GM23338 (cell line): Measurements from ENCODE around the gene RCL1. TPM values are rescaled to one million over a fixed set of nuclear protein-coding genes. Genes with fewer than 3 reads are reported as not detected.
"Not testable (repeated sequence)": the region's sequence is repeated elsewhere in the genome, so short reads cannot be mapped to it uniquely, and the experiment has no call there.

Experiments
- ATAC-seq: fragments of 200-7000 bp; cut with Tn5 transposase; 3 replicates; pipeline ENCODE4 v1.9.1; 2020
- DNase-seq: peaks from one replicate; pipeline ENCODE4 v3.0.0-alpha.2; 2015; ENCODE audit warnings: low spot score
- H2AFZ ChIP-seq: fragments of 200-600 bp; sonication (generic); 2 replicates; pipeline ENCODE4 v1.8.0; 2016; ENCODE audit warnings: antibody characterized with exemption, mild to moderate bottlenecking, moderate library complexity
- H3F3A ChIP-seq: fragments of 200-600 bp; sonication (generic); replicated peaks from 2 replicates; pipeline ENCODE4 v1.8.0; 2017; ENCODE audit warnings: antibody characterized with exemption, mixed run types, low read depth
- H3K27ac ChIP-seq: fragments of 200-600 bp; sonication (generic); 2 replicates; pipeline ENCODE4 v1.6.1; 2016; ENCODE audit warnings: low read depth
- H3K27me3 ChIP-seq: fragments of 200-600 bp; sonication (generic); 2 replicates; pipeline ENCODE4 v1.8.0; 2016; ENCODE audit warnings: mild to moderate bottlenecking, mixed run types, moderate library complexity; ENCODE audit not compliant: insufficient read depth
- H3K36me3 ChIP-seq: fragments of 200-600 bp; sonication (generic); 2 replicates; pipeline ENCODE4 v1.8.0; 2016; ENCODE audit warnings: mild to moderate bottlenecking; ENCODE audit not compliant: insufficient read depth
- H3K4me1 ChIP-seq: fragments of 200-600 bp; sonication (generic); 2 replicates; pipeline ENCODE4 v1.8.0; 2016; ENCODE audit warnings: mild to moderate bottlenecking, moderate library complexity; ENCODE audit not compliant: insufficient read depth
- H3K4me2 ChIP-seq: fragments of 200-600 bp; sonication (generic); 2 replicates; pipeline ENCODE4 v1.7.1; 2017; ENCODE audit warnings: mixed run types
- H3K4me3 ChIP-seq: fragments of 200-600 bp; sonication (generic); 2 replicates; pipeline ENCODE4 v1.6.1; 2016; ENCODE audit warnings: mixed run types
- H3K79me2 ChIP-seq: fragments of 200-600 bp; sonication (generic); replicated peaks from 2 replicates; pipeline ENCODE4 v1.8.0; 2017; ENCODE audit warnings: mild to moderate bottlenecking; ENCODE audit not compliant: insufficient read depth
- H3K9me2 ChIP-seq: fragments of 200-600 bp; sonication (generic); 2 replicates; pipeline ENCODE4 v1.8.0; 2017; ENCODE audit not compliant: insufficient read depth
- H4K20me1 ChIP-seq: fragments of 200-600 bp; sonication (generic); replicated peaks from 2 replicates; pipeline ENCODE4 v1.8.0; 2017; ENCODE audit warnings: mild to moderate bottlenecking; ENCODE audit not compliant: insufficient read depth
- H3K27ac Mint-ChIP-seq: 2 replicates; pipeline ENCODE4 v1.8.0; 2020; ENCODE audit warnings: inconsistent platforms, mild to moderate bottlenecking, moderate library complexity, mixed read lengths
- H3K27me3 Mint-ChIP-seq: 3 replicates; pipeline ENCODE4 v1.8.0; 2022; ENCODE audit warnings: low read depth, mild to moderate bottlenecking, moderate library complexity, mixed read lengths, inconsistent platforms; ENCODE audit not compliant: insufficient read depth, poor library complexity
- H3K36me3 Mint-ChIP-seq: 3 replicates; pipeline ENCODE4 v1.8.0; 2021; ENCODE audit warnings: low read depth, mild to moderate bottlenecking, inconsistent platforms, moderate library complexity, mixed read lengths
- H3K4me1 Mint-ChIP-seq: 3 replicates; pipeline ENCODE4 v1.8.0; 2020; ENCODE audit warnings: mild to moderate bottlenecking, inconsistent platforms, mixed read lengths
- H3K4me3 Mint-ChIP-seq: 3 replicates; pipeline ENCODE4 v1.8.0; 2021; ENCODE audit warnings: moderate library complexity, mild to moderate bottlenecking, inconsistent platforms, mixed read lengths
- H3K9me3 Mint-ChIP-seq: 3 replicates; pipeline ENCODE4 v1.8.0; 2020; ENCODE audit warnings: moderate library complexity, mild to moderate bottlenecking, inconsistent platforms, mixed read lengths
- EZH2 ChIP-seq: fragments of 200-600 bp; sonication (generic); IDR thresholded peaks from one replicate; pipeline ENCODE4 v1.8.0; 2017; ENCODE audit warnings: antibody characterized with exemption, mild to moderate bottlenecking, low read depth; ENCODE audit not compliant: unreplicated experiment
- EZH2phosphoT487 ChIP-seq: fragments of 200-600 bp; sonication (generic); IDR thresholded peaks from one replicate; pipeline ENCODE4 v1.8.1; 2018; ENCODE audit warnings: antibody characterized with exemption; ENCODE audit not compliant: unreplicated experiment
- JUNB ChIP-seq: IDR thresholded peaks from one replicate; pipeline ENCODE4 v1.6.1; 2016; ENCODE audit warnings: antibody characterized with exemption; ENCODE audit not compliant: unreplicated experiment
- STAT1 ChIP-seq: IDR thresholded peaks from one replicate; pipeline ENCODE4 v1.6.1; 2016; ENCODE audit warnings: antibody characterized with exemption; ENCODE audit not compliant: unreplicated experiment
- ZNF114 ChIP-seq: fragments of 250-450 bp; sonication (Bioruptor Pico); IDR thresholded peaks from 2 replicates; pipeline ENCODE4 v1.5.0; 2020; ENCODE audit warnings: mild to moderate bottlenecking, moderate library complexity
- ZNF331 ChIP-seq: fragments of 250-450 bp; sonication (Bioruptor Pico); IDR thresholded peaks from 2 replicates; pipeline ENCODE4 v1.5.0; 2020; ENCODE audit warnings: low read depth, mild to moderate bottlenecking, moderate library complexity
- polyA plus RNA-seq: library from polyadenylated mRNA; unstranded; fragments of >200 nt; fragmentation: Nextera tagmentation; extraction: Ambion mirVana; gene quantifications from 2 replicates; pipeline ENCODE4 v1.2.1, GENCODE V29; 2016
- total RNA-seq: library from RNA; depleted of rRNA; stranded (reverse); fragments of >200 nt; shearing (Covaris generic); gene quantifications from 2 replicates; pipeline ENCODE4 v1.2.3, GENCODE V29; 2014

RCL1 gene
- total and polyA plus RNA-seq, 2 experiments from 2014 or later: 19.3 to 41.2 TPM

DNA sequence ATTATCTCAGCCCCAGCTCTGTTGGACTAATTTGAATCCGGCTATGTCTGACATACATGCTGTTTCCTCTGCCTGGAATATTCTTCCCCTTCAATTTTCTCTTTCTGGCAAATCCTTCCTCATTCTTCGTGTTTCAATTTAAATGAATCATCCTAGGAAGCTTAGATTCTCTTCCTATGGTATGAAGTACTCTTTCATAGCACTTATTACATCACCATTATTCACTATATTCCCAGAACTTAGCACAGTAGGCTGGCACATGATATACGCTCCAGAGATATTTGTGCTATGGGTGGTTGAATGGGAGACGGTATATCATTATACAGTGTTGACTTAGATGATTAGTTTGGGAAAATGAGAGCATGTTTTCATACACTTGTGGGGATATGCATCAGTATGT lies 101.3 kb downstream of the RCL1 start:
- no peak for ATAC-seq
- no peak overlapping the region for H3K4me2 ChIP-seq
- no peak overlapping the region for H3K4me3 ChIP-seq

DNA sequence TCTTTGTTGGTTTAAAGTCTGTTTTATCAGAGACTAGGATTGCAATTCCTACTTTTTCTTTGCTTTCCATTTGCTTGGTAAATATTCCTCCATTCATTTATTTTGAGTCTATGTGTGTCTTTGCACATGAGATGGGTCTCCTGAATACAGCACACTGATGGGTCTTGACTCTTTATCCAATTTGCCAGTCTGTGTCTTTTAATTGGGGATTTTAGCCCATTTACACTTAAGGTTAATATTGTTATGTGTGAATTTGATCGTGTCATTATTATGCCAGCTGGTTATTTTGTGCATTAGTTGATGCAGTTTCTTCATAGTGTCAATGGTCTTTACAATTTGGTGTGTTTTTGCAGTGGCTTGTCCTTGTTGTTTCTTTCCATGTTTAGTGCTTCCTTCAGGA lies 107.1 kb downstream of the RCL1 start:
- Mint-ChIP-seq H3K9me3 (peaks cover 11% of the 10 kb centered on the region; the same call in 2 of the 3 replicates), H3K4me1 (peaks cover 16% of the 10 kb centered on the region)
- H2AFZ ChIP-seq, H3K27me3 Mint-ChIP-seq, H3K36me3 Mint-ChIP-seq, H3K9me2 ChIP-seq, H3F3A ChIP-seq, H3K4me2 ChIP-seq, H3K4me3 Mint-ChIP-seq, DNase-seq, H4K20me1 ChIP-seq, H3K27ac Mint-ChIP-seq, H3K27me3 ChIP-seq, H3K27ac ChIP-seq, H3K4me3 ChIP-seq, H3K36me3 ChIP-seq, ATAC-seq, H3K4me1 ChIP-seq, H3K79me2 ChIP-seq: not testable (repeated sequence)

More for the DNA sequence above, 101.3 kb downstream of the RCL1 start:
- H3K79me2 ChIP-seq: no peaks in the 10 kb centered on the region
- Mint-ChIP-seq H3K27me3 (no peaks in the 10 kb centered on the region), H3K4me3 (no peak overlapping the region), H3K9me3 (no peaks in the 10 kb centered on the region), H3K4me1 (no peaks in the 10 kb centered on the region), H3K36me3 (peaks cover 2% of the 10 kb centered on the region; the same call in 2 of the 3 replicates), H3K27ac (no peak overlapping the region)
- H3K4me1 ChIP-seq: no peaks in the 10 kb centered on the region
- no peaks in the 10 kb centered on the region for H3F3A ChIP-seq
- TF ChIP-seq STAT1 (no peak), EZH2phosphoT487 (no peak), EZH2 (no peak), ZNF114 (CRISPR knock-in tag) (no peak), JUNB (no peak), ZNF331 (CRISPR knock-in tag) (no peak)
- no peaks in the 10 kb centered on the region for H4K20me1 ChIP-seq
- no peaks in the 10 kb centered on the region for H3K27me3 ChIP-seq
- no peak overlapping the region for H2AFZ ChIP-seq
- no peak overlapping the region for H3K27ac ChIP-seq
- no peaks in the 10 kb centered on the region for H3K9me2 ChIP-seq
- no peak for DNase-seq
- no peaks in the 10 kb centered on the region for H3K36me3 ChIP-seq

DNA sequence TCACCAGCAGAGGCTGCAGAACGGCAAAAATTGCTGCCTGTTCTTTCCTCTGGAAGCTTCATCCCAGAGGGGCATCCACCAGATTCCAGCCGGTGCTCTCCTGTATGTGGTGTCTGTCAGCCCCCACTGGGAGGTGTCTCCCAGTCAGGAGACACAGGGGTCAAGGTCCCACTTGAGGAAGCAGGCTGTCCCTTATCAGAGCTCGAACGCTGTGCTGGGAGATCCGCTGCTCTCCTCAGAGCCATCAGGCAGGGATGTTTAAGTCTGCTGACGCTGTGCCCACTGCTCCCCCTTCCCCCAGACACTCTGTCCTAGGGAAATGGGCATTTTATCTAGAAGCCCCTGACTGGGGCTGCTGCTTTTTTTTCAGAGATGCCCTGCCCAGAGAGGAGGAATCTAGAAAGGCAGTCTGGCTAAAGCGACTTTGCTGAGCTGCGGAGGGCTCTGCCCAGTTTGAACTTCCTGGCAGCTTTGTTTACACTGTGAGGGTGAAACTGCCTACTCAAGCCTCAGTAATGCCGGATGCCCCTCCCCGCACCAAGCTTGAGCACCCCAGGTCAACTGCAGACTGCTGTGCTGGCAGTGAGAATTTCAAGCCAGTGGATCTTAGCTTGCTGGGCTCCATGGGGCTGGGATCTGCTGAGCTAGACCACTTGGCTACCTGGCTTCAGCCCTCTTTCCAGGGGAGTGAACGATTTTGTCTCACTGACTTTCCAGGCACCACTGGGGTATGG lies 108.8 kb downstream of the RCL1 start:
- peaks cover 16% of the 10 kb centered on the region for H3K4me1 Mint-ChIP-seq

More for the DNA sequence above, 108.8 kb downstream of the RCL1 start:
- H3K27me3 Mint-ChIP-seq, H3K27me3 ChIP-seq, H4K20me1 ChIP-seq, H3K9me2 ChIP-seq, H3K36me3 Mint-ChIP-seq, H3K79me2 ChIP-seq, H3K36me3 ChIP-seq, H3K4me1 ChIP-seq, H3K4me3 Mint-ChIP-seq, H3F3A ChIP-seq: not testable (repeated sequence)
- H3K4me2 ChIP-seq: peak overlapping the region; percentile 48; the same call in 1 of the 2 replicates
- peak; percentile 43 for DNase-seq
- peak; percentile 72 for ATAC-seq
- Mint-ChIP-seq H3K27ac (peak overlapping the region; percentile 66; the same call in 1 of the 2 replicates), H3K9me3 (peaks cover 11% of the 10 kb centered on the region; the same call in 2 of the 3 replicates)
- H3K27ac ChIP-seq: peak overlapping the region; percentile 74; the same call in 1 of the 2 replicates
- H3K4me3 ChIP-seq: peak overlapping the region; percentile 14; the same call in 1 of the 2 replicates
- peak overlapping the region; percentile 52 for H2AFZ ChIP-seq
